Measurements from ENCODE around the gene KRT10.
"Not testable (repeated sequence)": the region's sequence is repeated elsewhere in the genome, so short reads cannot be mapped to it uniquely, and the experiment has no call there.

The KRT10 gene

DNA sequence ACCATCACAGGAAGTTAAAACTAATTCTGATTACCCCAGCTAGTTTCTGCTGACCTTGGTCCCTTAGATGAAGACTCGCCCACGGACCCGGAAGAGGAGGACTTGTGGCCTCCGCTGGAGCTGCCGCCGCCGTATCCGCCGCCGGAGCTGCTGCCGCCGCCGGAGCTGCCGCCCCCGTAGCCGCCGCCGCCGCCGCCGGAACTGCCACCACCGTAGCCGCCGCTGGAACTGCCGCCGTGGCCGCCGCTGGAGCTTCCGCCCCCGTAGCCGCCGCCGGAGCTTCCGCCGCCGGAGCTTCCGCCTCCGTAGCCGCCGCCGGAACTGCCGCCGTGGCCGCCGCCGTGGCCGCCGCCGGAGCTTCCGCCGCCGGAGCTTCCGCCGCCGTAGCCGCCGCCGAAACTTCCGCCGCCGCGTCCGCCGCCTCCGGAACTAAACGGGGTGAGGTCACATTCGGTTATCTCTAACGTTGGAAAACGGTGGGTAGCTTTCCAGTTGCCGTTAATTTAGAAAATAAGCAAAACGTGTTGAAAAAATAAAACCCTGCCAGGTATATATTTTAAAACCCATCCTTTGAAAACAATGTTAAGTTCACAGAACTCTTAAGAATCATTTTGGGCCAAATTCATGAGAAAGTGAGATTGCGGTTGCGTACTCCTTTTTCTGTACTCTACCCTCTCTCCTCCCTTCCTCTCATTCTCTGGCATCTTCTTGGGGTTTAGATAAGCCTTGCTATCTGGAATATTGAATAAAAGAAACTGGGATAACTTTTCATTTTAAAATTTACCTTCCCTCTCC lies 3.5 kb downstream of the KRT10 start:
- Histone ChIP-seq H3K4me1 (ENCODE audit: control insufficient read depth, insufficient read depth, low read length) (peaks cover 12% of the 10 kb centered on the region), H3K27me3 (ENCODE audit: control insufficient read depth, insufficient read depth, low read length) (no peaks in the 10 kb centered on the region), H3K9ac (ENCODE audit: low read depth, low read length) (peak overlapping the region; percentile 45; the same call in 1 of the 2 replicates), H3K27ac (ENCODE audit: low read depth, low read length) (peak overlapping the region; percentile 92), H3K4me3 (ENCODE audit: low read depth, low read length) (peak overlapping the region; percentile 98), H3K36me3 (ENCODE audit: control insufficient read depth, insufficient read depth, low read length) (peaks cover 7% of the 10 kb centered on the region), H3K9me3 (ENCODE audit: control insufficient read depth, insufficient read depth, low read length) (no peaks in the 10 kb centered on the region)

GRCh38 chr17:40818343-40818732 lies 4.1 kb downstream of the KRT10 start:
- H3K27me3 ChIP-seq (ENCODE audit: control insufficient read depth, insufficient read depth, low read length), result no peaks in the 10 kb centered on the region
- peak overlapping the region; percentile 92 for H3K27ac ChIP-seq (ENCODE audit: low read depth, low read length)
- H3K4me1 ChIP-seq (ENCODE audit: control insufficient read depth, insufficient read depth, low read length), result peaks cover 12% of the 10 kb centered on the region
- H3K9ac ChIP-seq (ENCODE audit: low read depth, low read length), result peak overlapping the region; percentile 45; the same call in 1 of the 2 replicates
- peaks cover 7% of the 10 kb centered on the region for H3K36me3 ChIP-seq (ENCODE audit: control insufficient read depth, insufficient read depth, low read length)
- H3K4me3 ChIP-seq (ENCODE audit: low read depth, low read length), result peak overlapping the region; percentile 98
- no peaks in the 10 kb centered on the region for H3K9me3 ChIP-seq (ENCODE audit: control insufficient read depth, insufficient read depth, low read length)

DNA sequence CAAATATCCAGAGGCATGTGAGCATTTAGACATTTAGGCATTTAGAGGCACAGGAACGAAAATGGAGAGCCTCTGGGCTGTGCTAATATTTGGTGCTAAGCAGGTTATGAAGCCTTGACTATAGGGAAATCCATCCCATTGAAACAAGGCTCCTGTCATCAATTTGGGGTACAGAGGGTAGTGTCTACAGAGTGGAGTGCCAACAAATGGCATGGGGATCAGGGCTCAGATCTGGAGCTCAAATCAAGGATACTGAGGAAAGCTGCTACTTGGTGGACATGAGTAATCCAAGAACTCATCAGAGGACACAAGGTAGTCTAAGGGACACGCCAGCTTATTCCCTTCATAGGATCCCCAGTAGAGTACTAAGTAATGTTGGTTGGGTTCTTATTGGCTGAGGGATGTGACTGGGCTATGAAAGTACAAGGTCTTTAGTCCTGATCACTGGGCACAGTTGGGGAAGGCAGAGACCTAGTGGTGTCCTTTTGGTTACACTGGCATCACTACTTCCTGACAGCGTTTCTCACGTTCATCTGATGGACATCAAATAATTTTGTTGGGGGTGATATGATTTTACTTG lies 5.2 kb downstream of the KRT10 start:
- H3K9ac ChIP-seq (ENCODE audit: low read depth, low read length), result no peak overlapping the region
- H3K4me3 ChIP-seq (ENCODE audit: low read depth, low read length), result no peak overlapping the region
- H3K36me3 ChIP-seq (ENCODE audit: control insufficient read depth, insufficient read depth, low read length), result peaks cover 7% of the 10 kb centered on the region

GRCh38 chr17:40816569-40816968 lies 5.8 kb downstream of the KRT10 start:
- Histone ChIP-seq H3K9ac (ENCODE audit: low read depth, low read length) (no peak overlapping the region), H3K27ac (ENCODE audit: low read depth, low read length) (no peak overlapping the region), H3K36me3 (ENCODE audit: control insufficient read depth, insufficient read depth, low read length) (peaks cover 7% of the 10 kb centered on the region), H3K4me3 (ENCODE audit: low read depth, low read length) (no peak overlapping the region), H3K9me3 (ENCODE audit: control insufficient read depth, insufficient read depth, low read length) (no peaks in the 10 kb centered on the region), H3K4me1 (ENCODE audit: control insufficient read depth, insufficient read depth, low read length) (peaks cover 12% of the 10 kb centered on the region), H3K27me3 (ENCODE audit: control insufficient read depth, insufficient read depth, low read length) (peaks cover 10% of the 10 kb centered on the region; the same call in 1 of the 2 replicates)

More for the DNA sequence above, 5.2 kb downstream of the KRT10 start:
- H3K9me3 ChIP-seq (ENCODE audit: control insufficient read depth, insufficient read depth, low read length), result no peaks in the 10 kb centered on the region
- H3K27me3 ChIP-seq (ENCODE audit: control insufficient read depth, insufficient read depth, low read length), result peaks cover 7% of the 10 kb centered on the region; the same call in 1 of the 2 replicates
- H3K4me1 ChIP-seq (ENCODE audit: control insufficient read depth, insufficient read depth, low read length), result peaks cover 12% of the 10 kb centered on the region
- no peak overlapping the region for H3K27ac ChIP-seq (ENCODE audit: low read depth, low read length)

DNA sequence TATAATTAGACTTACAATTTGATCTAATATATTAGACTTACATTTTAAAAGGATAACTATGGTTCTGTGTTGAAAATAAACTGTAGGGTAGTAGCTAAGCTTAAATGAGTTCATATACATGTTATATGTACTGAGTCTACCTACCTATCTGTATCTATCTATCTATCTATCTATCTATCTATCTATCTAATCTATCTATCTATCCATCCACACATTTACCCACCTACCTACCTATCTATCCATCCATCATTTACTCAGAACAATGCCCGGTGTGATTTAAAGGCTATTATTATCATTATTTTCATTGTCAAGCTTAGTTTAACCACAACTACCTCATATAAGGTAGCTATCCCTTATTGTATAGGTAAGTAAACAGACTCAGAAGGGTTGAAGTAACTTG lies 7.0 kb downstream of the KRT10 start:
- Histone ChIP-seq H3K27ac (ENCODE audit: low read depth, low read length) (no peak overlapping the region), H3K27me3 (ENCODE audit: control insufficient read depth, insufficient read depth, low read length) (peaks cover 18% of the 10 kb centered on the region; the same call in 1 of the 2 replicates), H3K4me1 (ENCODE audit: control insufficient read depth, insufficient read depth, low read length) (peaks cover 12% of the 10 kb centered on the region), H3K9ac (ENCODE audit: low read depth, low read length) (no peak overlapping the region), H3K4me3 (ENCODE audit: low read depth, low read length) (no peak overlapping the region), H3K9me3 (ENCODE audit: control insufficient read depth, insufficient read depth, low read length) (no peaks in the 10 kb centered on the region), H3K36me3 (ENCODE audit: control insufficient read depth, insufficient read depth, low read length) (peaks cover 7% of the 10 kb centered on the region)

- H3K9me3 ChIP-seq (ENCODE audit: control insufficient read depth, insufficient read depth, low read length); H3K27ac ChIP-seq (ENCODE audit: low read depth, low read length); H3K4me3 ChIP-seq (ENCODE audit: low read depth, low read length); H3K36me3 ChIP-seq (ENCODE audit: control insufficient read depth, insufficient read depth, low read length); H3K9ac ChIP-seq (ENCODE audit: low read depth, low read length); H3K4me1 ChIP-seq (ENCODE audit: control insufficient read depth, insufficient read depth, low read length): not testable (repeated sequence)
- H3K27me3 ChIP-seq (ENCODE audit: control insufficient read depth, insufficient read depth, low read length), result peaks cover 25% of the 10 kb centered on the region
These were observed 7.8 kb downstream of the KRT10 start for GRCh38 chr17:40814657-40815056.

GRCh38 chr17:40813804-40814203 lies 8.6 kb downstream of the KRT10 start:
- Histone ChIP-seq H3K36me3 (ENCODE audit: control insufficient read depth, insufficient read depth, low read length) (peaks cover 7% of the 10 kb centered on the region), H3K4me1 (ENCODE audit: control insufficient read depth, insufficient read depth, low read length) (peaks cover 5% of the 10 kb centered on the region; the same call in 1 of the 2 replicates), H3K27ac (ENCODE audit: low read depth, low read length) (no peak overlapping the region), H3K9ac (ENCODE audit: low read depth, low read length) (no peak overlapping the region), H3K4me3 (ENCODE audit: low read depth, low read length) (no peak overlapping the region), H3K27me3 (ENCODE audit: control insufficient read depth, insufficient read depth, low read length) (peaks cover 29% of the 10 kb centered on the region), H3K9me3 (ENCODE audit: control insufficient read depth, insufficient read depth, low read length) (no peaks in the 10 kb centered on the region)

GRCh38 chr17:40812639-40813038 lies 9.8 kb downstream of the KRT10 start:
- no peak overlapping the region for H3K9ac ChIP-seq (ENCODE audit: low read depth, low read length)
- H3K27ac ChIP-seq (ENCODE audit: low read depth, low read length), result no peak overlapping the region
- H3K9me3 ChIP-seq (ENCODE audit: control insufficient read depth, insufficient read depth, low read length), result no peaks in the 10 kb centered on the region
- no peak overlapping the region for H3K4me3 ChIP-seq (ENCODE audit: low read depth, low read length)
- no peaks in the 10 kb centered on the region for H3K4me1 ChIP-seq (ENCODE audit: control insufficient read depth, insufficient read depth, low read length)
- peaks cover 6% of the 10 kb centered on the region for H3K36me3 ChIP-seq (ENCODE audit: control insufficient read depth, insufficient read depth, low read length)
- H3K27me3 ChIP-seq (ENCODE audit: control insufficient read depth, insufficient read depth, low read length), result peaks cover 32% of the 10 kb centered on the region

DNA sequence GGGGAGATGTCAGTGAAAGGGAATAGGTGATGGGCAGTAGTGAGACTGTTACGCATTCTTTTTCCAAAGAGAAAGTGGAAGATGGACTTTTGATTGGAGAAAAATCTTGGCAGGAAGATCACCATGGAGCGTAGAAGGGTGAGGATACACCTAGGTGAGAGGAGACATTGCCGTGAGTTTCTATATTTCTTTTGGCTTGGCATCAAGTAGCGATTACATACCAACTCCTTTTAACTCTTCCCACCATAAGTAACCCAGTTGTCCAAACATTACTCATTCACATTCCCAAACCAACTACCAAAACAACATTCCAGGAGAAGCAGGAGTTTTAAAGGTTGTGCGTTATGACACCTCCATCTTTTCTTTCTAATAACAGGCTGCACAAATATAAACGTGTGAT lies 11.9 kb downstream of the KRT10 start:
- Histone ChIP-seq H3K27ac (ENCODE audit: low read depth, low read length) (no peak overlapping the region), H3K4me1 (ENCODE audit: control insufficient read depth, insufficient read depth, low read length) (no peaks in the 10 kb centered on the region), H3K4me3 (ENCODE audit: low read depth, low read length) (no peak overlapping the region), H3K27me3 (ENCODE audit: control insufficient read depth, insufficient read depth, low read length) (peaks cover 41% of the 10 kb centered on the region), H3K9ac (ENCODE audit: low read depth, low read length) (no peak overlapping the region), H3K36me3 (ENCODE audit: control insufficient read depth, insufficient read depth, low read length) (no peaks in the 10 kb centered on the region), H3K9me3 (ENCODE audit: control insufficient read depth, insufficient read depth, low read length) (no peaks in the 10 kb centered on the region)

DNA sequence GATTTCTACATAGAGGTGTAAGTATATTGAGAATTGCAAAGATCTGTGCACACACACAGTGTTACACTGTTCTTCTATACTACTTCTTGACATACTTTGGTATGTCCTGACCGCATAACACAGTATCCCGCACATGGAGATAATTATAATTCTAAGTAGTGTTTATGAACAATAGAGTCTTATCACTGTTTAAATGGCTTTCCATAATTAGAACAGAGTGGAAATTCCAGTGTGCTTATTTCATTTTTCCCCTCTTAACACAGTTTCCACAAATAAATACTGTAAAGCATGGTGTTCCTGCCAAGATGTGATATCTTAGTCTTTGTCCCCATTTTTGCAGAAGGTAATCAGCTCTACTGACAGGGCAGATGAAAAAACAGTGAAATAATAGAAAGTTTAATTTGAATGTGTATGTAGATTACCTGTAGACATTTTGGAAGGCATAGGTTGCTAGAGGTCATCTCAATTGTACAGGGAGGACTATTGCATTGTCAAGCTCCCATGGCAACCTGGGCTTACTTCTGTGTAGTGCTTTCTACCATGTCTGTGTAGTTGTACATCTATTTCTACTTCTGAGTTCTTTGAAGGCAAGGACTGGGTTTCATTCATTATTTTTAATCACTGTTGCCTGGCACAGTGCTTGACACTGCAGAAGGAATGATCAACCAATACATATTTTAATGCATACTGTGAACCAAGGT lies 12.5 kb downstream of the KRT10 start:
- no peaks in the 10 kb centered on the region for H3K36me3 ChIP-seq (ENCODE audit: control insufficient read depth, insufficient read depth, low read length)
- no peak overlapping the region for H3K27ac ChIP-seq (ENCODE audit: low read depth, low read length)
- H3K9me3 ChIP-seq (ENCODE audit: control insufficient read depth, insufficient read depth, low read length), result no peaks in the 10 kb centered on the region
- peaks cover 41% of the 10 kb centered on the region for H3K27me3 ChIP-seq (ENCODE audit: control insufficient read depth, insufficient read depth, low read length)
- no peaks in the 10 kb centered on the region for H3K4me1 ChIP-seq (ENCODE audit: control insufficient read depth, insufficient read depth, low read length)
- no peak overlapping the region for H3K4me3 ChIP-seq (ENCODE audit: low read depth, low read length)
- no peak overlapping the region for H3K9ac ChIP-seq (ENCODE audit: low read depth, low read length)

DNA sequence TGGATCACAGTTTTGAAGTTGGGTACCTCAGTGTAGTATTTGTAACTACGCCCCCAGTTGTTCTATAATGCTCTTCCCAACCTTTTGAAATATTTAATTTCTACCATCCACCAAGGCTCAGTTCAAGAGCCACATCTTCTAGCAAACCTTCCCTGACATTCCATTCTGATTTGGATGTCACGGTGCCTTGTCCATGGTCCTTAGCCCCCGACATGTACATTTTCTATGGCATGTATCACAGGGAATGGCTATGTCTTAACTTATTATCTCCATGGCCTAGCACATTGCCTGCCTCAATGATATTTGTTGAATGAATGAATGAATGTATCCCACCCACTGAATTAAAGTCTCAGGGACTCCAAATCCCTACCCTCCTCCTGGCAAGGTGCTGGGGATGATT lies 16.3 kb downstream of the KRT10 start:
- Histone ChIP-seq H3K4me3 (ENCODE audit: low read depth, low read length) (no peak overlapping the region), H3K27ac (ENCODE audit: low read depth, low read length) (no peak overlapping the region), H3K36me3 (ENCODE audit: control insufficient read depth, insufficient read depth, low read length) (no peaks in the 10 kb centered on the region), H3K9me3 (ENCODE audit: control insufficient read depth, insufficient read depth, low read length) (no peaks in the 10 kb centered on the region), H3K9ac (ENCODE audit: low read depth, low read length) (no peak overlapping the region), H3K27me3 (ENCODE audit: control insufficient read depth, insufficient read depth, low read length) (peaks cover 27% of the 10 kb centered on the region), H3K4me1 (ENCODE audit: control insufficient read depth, insufficient read depth, low read length) (peaks cover 3% of the 10 kb centered on the region; the same call in 1 of the 2 replicates)
